ENCODE data around the gene CCT7.

DNA sequence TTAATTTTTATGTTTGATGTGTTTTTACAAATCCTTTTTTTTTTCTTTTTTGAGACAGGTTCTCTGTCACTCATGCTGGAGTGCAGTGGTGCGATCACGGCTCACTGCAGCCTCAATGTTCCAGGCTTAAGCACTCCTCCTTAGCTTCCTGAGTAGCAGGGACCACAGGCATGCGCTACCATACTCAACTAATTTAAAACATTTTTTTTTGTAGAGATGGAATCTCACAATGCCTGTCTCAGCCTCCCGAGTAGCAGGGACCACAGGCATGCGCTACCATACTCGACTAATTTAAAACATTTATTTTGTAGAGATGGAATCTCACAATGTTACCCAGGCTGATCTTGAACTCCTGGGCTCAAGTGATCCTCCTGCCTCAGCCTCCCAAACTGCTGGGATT is 28.5 kb upstream of the CCT7 start:
- TF ChIP-seq, protein P1, sequence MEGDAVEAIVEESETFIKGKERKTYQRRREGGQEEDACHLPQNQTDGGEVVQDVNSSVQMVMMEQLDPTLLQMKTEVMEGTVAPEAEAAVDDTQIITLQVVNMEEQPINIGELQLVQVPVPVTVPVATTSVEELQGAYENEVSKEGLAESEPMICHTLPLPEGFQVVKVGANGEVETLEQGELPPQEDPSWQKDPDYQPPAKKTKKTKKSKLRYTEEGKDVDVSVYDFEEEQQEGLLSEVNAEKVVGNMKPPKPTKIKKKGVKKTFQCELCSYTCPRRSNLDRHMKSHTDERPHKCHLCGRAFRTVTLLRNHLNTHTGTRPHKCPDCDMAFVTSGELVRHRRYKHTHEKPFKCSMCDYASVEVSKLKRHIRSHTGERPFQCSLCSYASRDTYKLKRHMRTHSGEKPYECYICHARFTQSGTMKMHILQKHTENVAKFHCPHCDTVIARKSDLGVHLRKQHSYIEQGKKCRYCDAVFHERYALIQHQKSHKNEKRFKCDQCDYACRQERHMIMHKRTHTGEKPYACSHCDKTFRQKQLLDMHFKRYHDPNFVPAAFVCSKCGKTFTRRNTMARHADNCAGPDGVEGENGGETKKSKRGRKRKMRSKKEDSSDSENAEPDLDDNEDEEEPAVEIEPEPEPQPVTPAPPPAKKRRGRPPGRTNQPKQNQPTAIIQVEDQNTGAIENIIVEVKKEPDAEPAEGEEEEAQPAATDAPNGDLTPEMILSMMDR (conservative IDR thresholded peaks at IDR 0.05 in 1 of 2, IDR thresholded peaks at IDR 0.05 in 1 of 2; ENCODE audit: extremely low read depth in 1 of 2, insufficient read depth in 1 of 2, low read depth in 1 of 2, low read length in 2 of 2): no peak
- no peak for TF ChIP-seq EZH2 (IDR thresholded peaks at IDR 0.05; ENCODE audit: borderline replicate concordance, low read length)

Measured in mammary epithelial cell (primary cell).